Measurements from ENCODE around the gene RGS9.

RGS9 gene

GRCh38 chr17:65102788-65103187, 34.4 kb upstream of the RGS9 start:
- DNase-seq, result no peak
- Histone ChIP-seq H3K9me3 (no peaks in the 10 kb centered on the region), H3K27me3 (no peaks in the 10 kb centered on the region), H3K4me3 (ENCODE audit: low read depth, low read length) (no peak overlapping the region), H3K36me3 (no peaks in the 10 kb centered on the region), H3K4me1 (peaks cover 3% of the 10 kb centered on the region)
- TF ChIP-seq CTCF (IDR thresholded peaks at IDR 0.05; ENCODE audit: low read depth, low read length), result no peak

- no peak for TF ChIP-seq CTCF (IDR thresholded peaks at IDR 0.05; ENCODE audit: low read depth, low read length)
- no peaks in the 10 kb centered on the region for H3K9me3 ChIP-seq
- DNase-seq, result no peak
- H3K36me3 ChIP-seq, result no peaks in the 10 kb centered on the region
- H3K4me3 ChIP-seq (ENCODE audit: low read depth, low read length), result no peak overlapping the region
- H3K4me1 ChIP-seq, result peaks cover 3% of the 10 kb centered on the region
- no peaks in the 10 kb centered on the region for H3K27me3 ChIP-seq
Observed at GRCh38 chr17:65103431-65103830, 33.7 kb upstream of the RGS9 start.

GRCh38 chr17:65103896-65104295, 33.3 kb upstream of the RGS9 start:
- H3K4me3 ChIP-seq (ENCODE audit: low read depth, low read length), result no peak overlapping the region
- DNase-seq, result no peak
- no peaks in the 10 kb centered on the region for H3K27me3 ChIP-seq
- peaks cover 3% of the 10 kb centered on the region for H3K4me1 ChIP-seq
- TF ChIP-seq CTCF (IDR thresholded peaks at IDR 0.05; ENCODE audit: low read depth, low read length), result no peak
- no peaks in the 10 kb centered on the region for H3K9me3 ChIP-seq
- no peaks in the 10 kb centered on the region for H3K36me3 ChIP-seq

- Histone ChIP-seq H3K4me3 (ENCODE audit: low read depth, low read length) (no peak overlapping the region), H3K36me3 (no peaks in the 10 kb centered on the region)
- TF ChIP-seq CTCF (IDR thresholded peaks at IDR 0.05; ENCODE audit: low read depth, low read length), result no peak
Observed at GRCh38 chr17:65104541-65104940, 32.6 kb upstream of the RGS9 start.

GRCh38 chr17:65104973-65105372, 32.2 kb upstream of the RGS9 start:
- Histone ChIP-seq H3K4me3 (ENCODE audit: low read depth, low read length) (no peak overlapping the region), H3K36me3 (no peaks in the 10 kb centered on the region), H3K9me3 (no peaks in the 10 kb centered on the region), H3K4me1 (peaks cover 3% of the 10 kb centered on the region), H3K27me3 (no peaks in the 10 kb centered on the region)
- DNase-seq, result no peak
- no peak for TF ChIP-seq CTCF (IDR thresholded peaks at IDR 0.05; ENCODE audit: low read depth, low read length)

More at GRCh38 chr17:65104541-65104940, 32.6 kb upstream of the RGS9 start:
- H3K27me3 ChIP-seq, result no peaks in the 10 kb centered on the region
- DNase-seq, result no peak
- no peaks in the 10 kb centered on the region for H3K9me3 ChIP-seq
- peaks cover 3% of the 10 kb centered on the region for H3K4me1 ChIP-seq

- no peaks in the 10 kb centered on the region for H3K36me3 ChIP-seq
- H3K4me3 ChIP-seq (ENCODE audit: low read depth, low read length), result no peak overlapping the region
- H3K9me3 ChIP-seq, result no peaks in the 10 kb centered on the region
- DNase-seq, result no peak
- no peaks in the 10 kb centered on the region; the same call in none of the 2 replicates for H3K4me1 ChIP-seq
- TF ChIP-seq CTCF (IDR thresholded peaks at IDR 0.05; ENCODE audit: low read depth, low read length), result no peak
- H3K27me3 ChIP-seq, result no peaks in the 10 kb centered on the region
Observed at GRCh38 chr17:65108152-65108551, 29.0 kb upstream of the RGS9 start.

Measured in BE2C (cell line).